ENCODE results near the gene TES.

The TES gene

DNA sequence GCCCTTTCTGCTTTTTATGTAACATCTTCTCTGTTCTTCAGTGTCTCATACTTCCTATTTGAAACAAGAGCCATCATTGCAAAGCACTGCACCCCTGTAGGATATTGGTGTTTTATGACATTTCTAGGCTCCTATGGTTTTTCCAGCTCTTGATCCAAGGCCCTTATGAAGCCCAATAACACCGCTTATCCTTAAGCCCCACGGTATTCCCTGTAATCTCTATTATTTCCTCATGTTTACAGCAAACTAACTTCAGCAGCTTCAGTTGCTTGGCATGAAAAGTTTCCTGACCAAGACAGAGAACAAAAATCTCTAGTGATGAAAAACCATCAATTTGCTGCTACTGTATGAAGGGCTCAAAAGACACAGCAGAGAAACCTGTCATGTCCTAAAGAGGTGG, 34.1 kb upstream of the TES start:
- no peak for TF ChIP-seq CTCF (IDR thresholded peaks at IDR 0.05)
- Histone ChIP-seq H3K27ac (no peak overlapping the region), H3K4me3 (no peak overlapping the region)
- DNase-seq (ENCODE audit: low spot score), result no peak

DNA sequence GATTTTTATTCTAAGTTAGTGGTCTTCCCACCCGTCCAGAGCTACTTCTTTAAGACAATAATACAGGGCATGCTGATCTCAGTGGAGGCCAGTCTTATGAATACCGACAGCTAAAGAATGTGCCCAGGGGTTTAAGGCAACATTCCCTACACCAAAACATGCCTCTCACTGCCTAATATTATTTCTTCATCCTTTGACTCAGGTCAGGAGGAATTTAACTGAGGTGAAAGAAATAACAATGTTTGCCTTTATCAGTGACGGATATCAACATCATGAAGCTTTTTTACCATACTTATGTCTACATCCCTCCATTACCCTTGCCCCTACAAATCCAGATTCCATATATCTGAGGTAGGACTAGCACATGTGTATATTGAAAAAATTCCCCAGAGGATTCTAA, 33.3 kb upstream of the TES start:
- TF ChIP-seq CTCF (IDR thresholded peaks at IDR 0.05), result no peak
- no peak for DNase-seq (ENCODE audit: low spot score)
- Histone ChIP-seq H3K4me3 (no peak overlapping the region), H3K27ac (no peak overlapping the region)

GRCh38 chr7:116180302-116180701, 30.0 kb upstream of the TES start:
- TF ChIP-seq CTCF (IDR thresholded peaks at IDR 0.05), result peak; percentile 46
- no peak overlapping the region for H3K27ac ChIP-seq
- no peak overlapping the region for H3K4me3 ChIP-seq
- DNase-seq (ENCODE audit: low spot score), result no peak

DNA sequence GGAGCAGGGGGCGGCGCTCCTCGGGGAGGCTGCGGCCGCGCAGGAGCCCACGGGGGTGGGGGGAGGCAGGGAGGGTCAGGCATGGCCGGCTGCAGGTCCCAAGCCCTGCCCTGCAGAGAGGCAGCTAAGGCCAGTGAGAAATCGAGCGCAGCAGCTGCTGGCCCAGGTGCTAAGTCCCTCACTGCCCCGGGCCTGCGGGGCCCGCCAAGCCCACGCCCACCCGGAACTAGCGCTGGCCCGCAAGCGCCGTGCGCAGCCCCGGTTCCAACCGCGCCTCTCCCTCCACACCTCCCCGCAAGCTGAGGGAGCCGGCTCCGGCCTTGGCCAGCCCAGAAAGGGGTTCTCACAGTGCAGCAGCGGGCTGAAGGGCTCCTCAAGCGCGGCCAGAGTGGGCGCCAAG, 28.3 kb upstream of the TES start:
- no peak overlapping the region for H3K4me3 ChIP-seq
- DNase-seq (ENCODE audit: low spot score), result no peak
- no peak overlapping the region for H3K27ac ChIP-seq
- TF ChIP-seq CTCF (IDR thresholded peaks at IDR 0.05), result no peak

GRCh38 chr7:116185450-116185849, 24.9 kb upstream of the TES start:
- no peak for TF ChIP-seq CTCF (IDR thresholded peaks at IDR 0.05)
- Histone ChIP-seq H3K27ac (no peak overlapping the region), H3K4me3 (no peak overlapping the region)
- DNase-seq (ENCODE audit: low spot score), result no peak

DNA sequence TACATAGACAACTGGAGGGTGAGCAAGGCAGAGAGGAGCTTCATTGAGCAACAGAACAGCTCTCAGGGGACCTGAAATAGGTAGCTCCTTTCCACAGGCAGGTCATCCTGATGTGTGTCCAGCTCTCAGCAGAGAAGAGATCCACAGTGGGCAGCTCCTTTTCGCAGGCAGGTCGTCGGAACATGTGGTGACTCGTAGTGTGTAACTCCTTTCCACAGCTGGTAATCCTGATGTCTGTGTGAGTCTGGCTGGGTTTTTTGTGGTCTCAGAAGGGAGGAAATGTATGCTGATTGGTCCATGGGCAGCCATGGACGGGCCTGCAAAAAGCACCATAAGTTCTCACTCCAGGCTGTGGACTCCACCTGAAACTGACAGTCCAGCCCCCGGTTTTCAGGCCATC, 24.4 kb upstream of the TES start:
- DNase-seq (ENCODE audit: low spot score), result no peak
- Histone ChIP-seq H3K27ac (no peak overlapping the region), H3K4me3 (no peak overlapping the region)
- no peak for TF ChIP-seq CTCF (IDR thresholded peaks at IDR 0.05)

- Histone ChIP-seq H3K27ac (no peak overlapping the region), H3K4me3 (no peak overlapping the region)
- no peak for DNase-seq (ENCODE audit: low spot score)
- no peak for TF ChIP-seq CTCF (IDR thresholded peaks at IDR 0.05)
Observed at GRCh38 chr7:116187400-116187799, 22.9 kb upstream of the TES start.
